Right renal cortex interstitium (tissue), 3 donors: ENCODE results near the gene FBXL7. TPM values are rescaled to one million over a fixed set of nuclear protein-coding genes. Genes with fewer than 3 reads are reported as not detected.

Source experiments
- DNase-seq, 3 donors: peaks; one replicate each; pipeline ENCODE4 v3.0.0-alpha.2; 2013; ENCODE audit warnings: low read depth in 3 of 3, low spot score in 2 of 3
- polyA plus RNA-seq, 3 donors: library from polyadenylated mRNA; unstranded; fragments of 120-200 nt; gene quantifications; one replicate each; pipeline ENCODE4 v1.2.1, GENCODE V29; 2013; ENCODE audit not compliant: insufficient read length in 3 of 3

The FBXL7 gene
- polyA plus RNA-seq, 3 donors, result 23.9 to 28.7 (median 24.8) TPM

- DNase-seq, result peak; percentile 48 to 56 (median 54)
Measured at GRCh38 chr5:15501091-15501791, 1.3 kb downstream of the FBXL7 start.

GRCh38 chr5:15502208-15502607 lies 2.2 kb downstream of the FBXL7 start:
- DNase-seq, result no peak

GRCh38 chr5:15506146-15506545 lies 6.2 kb downstream of the FBXL7 start:
- no peak for DNase-seq

GRCh38 chr5:15506897-15507296 lies 6.9 kb downstream of the FBXL7 start:
- DNase-seq, result no peak

- no peak for DNase-seq
Measured at GRCh38 chr5:15510092-15510491, 10.1 kb downstream of the FBXL7 start.

GRCh38 chr5:15510831-15511230 lies 10.9 kb downstream of the FBXL7 start:
- DNase-seq, result no peak

GRCh38 chr5:15513431-15513830 lies 13.5 kb downstream of the FBXL7 start:
- DNase-seq, result no peak

- peak in 1 of 3 donors; percentile 36 for DNase-seq
Measured at GRCh38 chr5:15513911-15514310, 13.9 kb downstream of the FBXL7 start.

- no peak for DNase-seq
Measured at GRCh38 chr5:15515229-15515628, 15.2 kb downstream of the FBXL7 start.

GRCh38 chr5:15516486-15516885 lies 16.5 kb downstream of the FBXL7 start:
- no peak for DNase-seq

GRCh38 chr5:15518786-15519185 lies 18.8 kb downstream of the FBXL7 start:
- no peak for DNase-seq

- DNase-seq, result no peak
Measured at GRCh38 chr5:15520856-15521255, 20.9 kb downstream of the FBXL7 start.

GRCh38 chr5:15521381-15522186 lies 21.6 kb downstream of the FBXL7 start:
- DNase-seq, result no peak

- no peak for DNase-seq
Measured at GRCh38 chr5:15522187-15522520, 22.2 kb downstream of the FBXL7 start.

GRCh38 chr5:15524712-15525111 lies 24.7 kb downstream of the FBXL7 start:
- no peak for DNase-seq

GRCh38 chr5:15525703-15526275 lies 25.8 kb downstream of the FBXL7 start:
- no peak for DNase-seq

- DNase-seq, result no peak
Measured at GRCh38 chr5:15526413-15526812, 26.4 kb downstream of the FBXL7 start.

- DNase-seq, result no peak
Measured at GRCh38 chr5:15528476-15528875, 28.5 kb downstream of the FBXL7 start.

GRCh38 chr5:15529013-15529412 lies 29.0 kb downstream of the FBXL7 start:
- no peak for DNase-seq

GRCh38 chr5:15529821-15530220 lies 29.8 kb downstream of the FBXL7 start:
- no peak for DNase-seq

GRCh38 chr5:15533129-15533893 lies 33.3 kb downstream of the FBXL7 start:
- DNase-seq, result no peak
